K562 (cell line): ENCODE data around the gene LRRC4B. TPM values are rescaled to one million over a fixed set of nuclear protein-coding genes. Genes with fewer than 3 reads are reported as not detected.
A peak's percentile ranks its signal among the peaks of the same experiment; 100 is the strongest.

Source experiments
- ARHGAP35 ChIP-seq: fragments of 450-650 bp; IDR thresholded peaks from 2 replicates; pipeline ENCODE4 v1.6.1; 2018; ENCODE audit not compliant: partially characterized antibody
- ARID1B ChIP-seq: fragments of 450-650 bp; IDR thresholded peaks from 2 replicates; pipeline ENCODE4 v1.6.1; 2016; ENCODE audit warnings: antibody characterized with exemption, mild to moderate bottlenecking, inconsistent platforms
- BCOR ChIP-seq: fragments of 450-650 bp; IDR thresholded peaks from 2 replicates; pipeline ENCODE4 v1.6.1; 2016
- HDAC1 ChIP-seq, 2 experiments: fragments of 450-650 bp; IDR thresholded peaks; 2 replicates each; pipeline ENCODE4 v1.6.1; 2016 to 2017; ENCODE audit warnings: inconsistent platforms in 1 of 2, mild to moderate bottlenecking in 1 of 2, moderate library complexity in 1 of 2
- HNRNPK ChIP-seq: fragments of 200-400 bp; formaldehyde crosslinking; IDR thresholded peaks from one replicate; pipeline ENCODE4 v1.6.1; 2018; ENCODE audit warnings: mild to moderate bottlenecking, low read depth, low read length; ENCODE audit not compliant: poor library complexity, severe bottlenecking
- HNRNPUL1 ChIP-seq: fragments of 200-400 bp; formaldehyde crosslinking; IDR thresholded peaks from 2 replicates; pipeline ENCODE4 v1.6.1; 2017; ENCODE audit warnings: low read length
- IRF2 ChIP-seq: sonication (generic); formaldehyde crosslinking; IDR thresholded peaks from 2 replicates; pipeline ENCODE4 v1.8.1; 2022; ENCODE audit warnings: mild to moderate bottlenecking, missing genetic modification reagents
- LARP7 ChIP-seq: fragments of 450-650 bp; IDR thresholded peaks from 2 replicates; pipeline ENCODE4 v1.6.1; 2016
- MECOM ChIP-seq: fragments of 250-450 bp; sonication (Bioruptor Pico); IDR thresholded peaks from 2 replicates; pipeline ENCODE4 v1.8.0; 2022; ENCODE audit warnings: inconsistent platforms
- MEF2D ChIP-seq: conservative IDR thresholded peaks from 2 replicates; pipeline ENCODE4 v1.6.1; 2016; ENCODE audit warnings: low read depth, missing genetic modification characterization, missing compliant biosample characterization
- MIER1 ChIP-seq: fragments of 450-650 bp; IDR thresholded peaks from 2 replicates; pipeline ENCODE4 v1.6.1; 2016; ENCODE audit warnings: antibody characterized with exemption, mild to moderate bottlenecking, low read depth
- MLLT1 ChIP-seq, 2 experiments: fragments of 450-650 bp; IDR thresholded peaks; 2 replicates each; pipeline ENCODE4 v1.6.1; 2016
- MTA2 ChIP-seq: fragments of 450-650 bp; IDR thresholded peaks from 2 replicates; pipeline ENCODE4 v1.6.1; 2016; ENCODE audit warnings: low read depth
- RCOR1 ChIP-seq, 2 experiments: IDR thresholded peaks; 2 replicates each; pipeline ENCODE4 v1.6.1; 2012; ENCODE audit warnings: low read depth in 2 of 2, low read length in 2 of 2, borderline replicate concordance in 1 of 2, improper control_type of control experiment in 1 of 2
- SIN3B ChIP-seq: fragments of 450-650 bp; IDR thresholded peaks from 2 replicates; pipeline ENCODE4 v1.6.1; 2017; ENCODE audit warnings: low read depth, mild to moderate bottlenecking, moderate library complexity
- SMAD1 ChIP-seq: fragments of 150-350 bp; IDR thresholded peaks from 2 replicates; pipeline ENCODE4 v1.6.1; 2014; ENCODE audit warnings: low read length, low read depth; ENCODE audit not compliant: partially characterized antibody
- SMARCE1 ChIP-seq: fragments of 450-650 bp; IDR thresholded peaks from 2 replicates; pipeline ENCODE4 v1.7.1; 2016; ENCODE audit warnings: mild to moderate bottlenecking
- TBL1XR1 ChIP-seq, 2 experiments: IDR thresholded peaks; 2 replicates each; pipeline ENCODE4 v1.6.1; 2012; ENCODE audit warnings: improper control_type of control experiment in 2 of 2, low read length in 2 of 2, mild to moderate bottlenecking in 1 of 2
- TOE1 ChIP-seq, 2 experiments: fragments of 450-650 bp in 1 of 2; sonication (generic) in 1 of 2; formaldehyde crosslinking in 1 of 2; IDR thresholded peaks; 2 replicates each; pipeline versions ENCODE4 v1.7.1 to v1.8.0; 2016 to 2022; ENCODE audit warnings: borderline replicate concordance in 2 of 2, mild to moderate bottlenecking in 2 of 2, antibody characterized with exemption in 1 of 2, inconsistent platforms in 1 of 2, low read depth in 1 of 2, missing genetic modification reagents in 1 of 2, moderate library complexity in 1 of 2
- polyA plus RNA-seq, 8 experiments: library from polyadenylated mRNA; depleted of rRNA in 4 of 8; stranded (reverse) in 5 of 8; unstranded in 3 of 8; fragments of >200 nt; fragmentation: Nextera tagmentation in 2 of 8; fragmentation: Illumina TruSeq in 1 of 8; extraction: Ambion mirVana in 2 of 8; extraction: Trizol in 1 of 8; gene quantifications; 2 replicates each; pipeline versions ENCODE4 v1.2.1 to v1.2.3, GENCODE V29; 2011 to 2014; ENCODE audit warnings: inconsistent platforms in 1 of 8, missing spikeins in 1 of 8
- total RNA-seq, 7 experiments: library from RNA; depleted of rRNA in 6 of 7; stranded (reverse); fragments of >200 nt in 6 of 7; fragmentation: Illumina TruSeq in 2 of 7; extraction: Trizol in 2 of 7; gene quantifications; 2 replicates each; pipeline versions ENCODE4 v1.2.1 to v1.2.3, GENCODE V29; 2011 to 2021; ENCODE audit warnings: low replicate concordance in 1 of 7

Gene LRRC4B
- total and polyA plus RNA-seq, 9 of the 15 experiments (the other 6 are each of a cell fraction or from before 2014, with no cell fraction given) = 0.18 to 9.6 (median 2.9) TPM; not detected in 2

- TF ChIP-seq TOE1 (IDR thresholded peaks at IDR 0.05; ENCODE audit: borderline replicate concordance) (peak; percentile 45; the same call in 1 of the 2 replicates), TOE1 (CRISPR knock-in tag; IDR thresholded peaks at IDR 0.05; ENCODE audit: borderline replicate concordance, low read depth) (no peak), RCOR1 (IDR thresholded peaks at IDR 0.05; ENCODE audit: borderline replicate concordance in 1 of 2, low read depth in 2 of 2, low read length in 2 of 2) (peak in 1 of 2 experiments; percentile 10; a peak in 1 of 4 replicates), ARID1B (peak; percentile 82), MECOM (peak; percentile 93), LARP7 (peak; percentile 94), HNRNPUL1 (no peak), MLLT1 (IDR thresholded peaks at IDR 0.05) (peak in 1 of 2 experiments; percentile 86; a peak in 3 of 4 replicates), BCOR (peak; percentile 64; the same call in 1 of the 2 replicates), HNRNPK (no peak), MTA2 (peak; percentile 42), HDAC1 (IDR thresholded peaks at IDR 0.05) (peak in 1 of 2 experiments; percentile 71; a peak in 2 of 4 replicates), SIN3B (no peak), IRF2 (no peak), SMARCE1 (peak; percentile 82), ARHGAP35 (peak; percentile 61), SMAD1 (no peak), TBL1XR1 (IDR thresholded peaks at IDR 0.05; ENCODE audit: low read length in 2 of 2) (peak in 1 of 2 experiments; percentile 45; a peak in 1 of 4 replicates), MEF2D (tag) (peak; percentile 81; the same call in 1 of the 2 replicates), MIER1 (peak; percentile 57; the same call in 1 of the 2 replicates)
Observed at GRCh38 chr19:50602935-50603334, 34.7 kb upstream of the LRRC4B start (continued).
